Lower leg skin (tissue), 4 donors: ENCODE data around the gene BLTP1. TPM values are rescaled to one million over a fixed set of nuclear protein-coding genes. Genes with fewer than 3 reads are reported as not detected.
"Not testable (repeated sequence)": the region's sequence is repeated elsewhere in the genome, so short reads cannot be mapped to it uniquely, and the experiment has no call there.

ENCODE experiments used
- DNase-seq, 2 donors: peaks; one replicate each; pipeline ENCODE4 v3.0.0-alpha.2; 2019; ENCODE audit warnings: low spot score in 2 of 2
- H3K4me3 ChIP-seq: fragments of 200-600 bp; sonication (generic); 2 replicates; pipeline ENCODE4 v1.5.1; 2017; ENCODE audit warnings: mild to moderate bottlenecking, low read depth; ENCODE audit not compliant: poor library complexity, severe bottlenecking
- POLR2A ChIP-seq, 2 donors: fragments of 450-650 bp; IDR thresholded peaks; one replicate each; pipeline ENCODE4 v1.6.1; 2016 to 2017; ENCODE audit warnings: antibody characterized with exemption in 2 of 2, mild to moderate bottlenecking in 1 of 2, moderate library complexity in 1 of 2
- WGBS, 2 donors: methylation state at CpG; one replicate each; pipeline ENCODE4 v1.1.5; 2018; 5-methylcytosine and 5-hydroxymethylcytosine counted together
- intact Hi-C: fragments of 100-400 bp; cut with DNase I; formaldehyde crosslinking; loops from one replicate; pipeline ENCODE4 v1.15.0; 2023; ENCODE audit warnings: low total_unique reads
- total RNA-seq, 4 donors: library from RNA; depleted of rRNA; stranded (reverse); fragments of >200 nt; gene quantifications; one replicate each; pipeline ENCODE4 v1.1.0, GENCODE V29; 2016
- TF ChIP-seq, protein P1 (sequence below), 3 donors: fragments of 450-650 bp; IDR thresholded peaks; one replicate each; pipeline ENCODE4 v1.5.1; 2016; ENCODE audit warnings: antibody characterized with exemption in 3 of 3, mild to moderate bottlenecking in 3 of 3, moderate library complexity in 2 of 3

Gene BLTP1
- 10 to 100 TPM; 56.6 to 92.5 (median 72.8) TPM for total RNA-seq

GRCh38 chr4:122151982-122152710, at the start of gene BLTP1:
Gene BLTP1, plus strand, starts transcription at chr4:122152331. Its CDS starts 18,317 bp downstream, at chr4:122170648.
- TF ChIP-seq POLR2A (IDR thresholded peaks at IDR 0.05) = no peak
- TF ChIP-seq, protein P1, sequence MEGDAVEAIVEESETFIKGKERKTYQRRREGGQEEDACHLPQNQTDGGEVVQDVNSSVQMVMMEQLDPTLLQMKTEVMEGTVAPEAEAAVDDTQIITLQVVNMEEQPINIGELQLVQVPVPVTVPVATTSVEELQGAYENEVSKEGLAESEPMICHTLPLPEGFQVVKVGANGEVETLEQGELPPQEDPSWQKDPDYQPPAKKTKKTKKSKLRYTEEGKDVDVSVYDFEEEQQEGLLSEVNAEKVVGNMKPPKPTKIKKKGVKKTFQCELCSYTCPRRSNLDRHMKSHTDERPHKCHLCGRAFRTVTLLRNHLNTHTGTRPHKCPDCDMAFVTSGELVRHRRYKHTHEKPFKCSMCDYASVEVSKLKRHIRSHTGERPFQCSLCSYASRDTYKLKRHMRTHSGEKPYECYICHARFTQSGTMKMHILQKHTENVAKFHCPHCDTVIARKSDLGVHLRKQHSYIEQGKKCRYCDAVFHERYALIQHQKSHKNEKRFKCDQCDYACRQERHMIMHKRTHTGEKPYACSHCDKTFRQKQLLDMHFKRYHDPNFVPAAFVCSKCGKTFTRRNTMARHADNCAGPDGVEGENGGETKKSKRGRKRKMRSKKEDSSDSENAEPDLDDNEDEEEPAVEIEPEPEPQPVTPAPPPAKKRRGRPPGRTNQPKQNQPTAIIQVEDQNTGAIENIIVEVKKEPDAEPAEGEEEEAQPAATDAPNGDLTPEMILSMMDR (IDR thresholded peaks at IDR 0.05) = no peak
- H3K4me3 ChIP-seq = peak within 1 kb of the TSS; percentile 84
- peak; percentile 81 to 97 for DNase-seq
- WGBS, 2 donors = 0% methylated on average over 22 to 40 of the region's 53 CpGs
- intact Hi-C loops = no loop called here

DNA sequence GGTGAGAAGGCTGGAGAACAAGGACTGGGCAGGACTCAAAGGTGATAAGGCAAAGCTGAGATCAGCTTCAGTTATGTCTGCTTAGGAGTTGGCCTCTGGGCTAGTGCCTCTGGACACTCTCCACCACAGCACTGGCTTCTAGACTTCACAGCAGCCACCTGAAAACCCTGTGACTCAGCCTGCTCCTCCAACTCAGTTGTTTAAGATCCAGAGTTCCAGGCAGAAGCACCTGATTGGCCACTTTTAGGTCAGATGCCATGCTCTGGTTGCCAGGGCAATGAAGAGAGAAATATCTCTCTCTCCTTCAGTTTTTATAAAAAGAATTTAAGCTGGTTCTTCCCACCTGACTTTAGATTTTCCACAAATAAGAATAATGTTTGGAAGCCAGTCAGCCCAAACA, 47.9 kb upstream of the BLTP1 start:
- DNase-seq = no peak
- intact Hi-C loops = no loop called here
- TF ChIP-seq, protein P1 (IDR thresholded peaks at IDR 0.05) = no peak
- TF ChIP-seq POLR2A (IDR thresholded peaks at IDR 0.05) = no peak
- no peak overlapping the region for H3K4me3 ChIP-seq

DNA sequence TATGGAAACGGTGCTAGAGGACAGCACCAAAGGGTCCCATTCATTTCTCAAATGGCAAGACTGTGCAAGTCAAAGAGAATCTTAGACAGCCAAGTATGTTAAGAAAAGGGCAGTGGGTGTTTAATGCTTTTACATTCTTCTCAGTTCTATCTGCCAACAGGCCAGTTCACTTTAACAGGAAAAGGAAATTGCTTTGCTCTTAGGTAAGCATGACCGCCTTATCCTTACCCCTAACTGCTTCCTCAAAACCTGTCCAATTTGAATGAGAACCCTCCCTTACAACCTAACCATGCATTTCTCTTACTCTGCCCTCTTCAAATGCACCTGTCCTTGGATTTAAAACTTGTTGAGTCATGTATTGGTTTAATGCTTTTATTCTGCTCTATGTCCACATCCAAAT, 44.5 kb upstream of the BLTP1 start:
- H3K4me3 ChIP-seq = no peak overlapping the region
- no peak for TF ChIP-seq POLR2A (IDR thresholded peaks at IDR 0.05)
- TF ChIP-seq, protein P1 (IDR thresholded peaks at IDR 0.05) = no peak
- 66 to 68% methylated on average over 2 of the region's 2 CpGs for WGBS, 2 donors
- no peak for DNase-seq
- intact Hi-C loops = no loop called here

DNA sequence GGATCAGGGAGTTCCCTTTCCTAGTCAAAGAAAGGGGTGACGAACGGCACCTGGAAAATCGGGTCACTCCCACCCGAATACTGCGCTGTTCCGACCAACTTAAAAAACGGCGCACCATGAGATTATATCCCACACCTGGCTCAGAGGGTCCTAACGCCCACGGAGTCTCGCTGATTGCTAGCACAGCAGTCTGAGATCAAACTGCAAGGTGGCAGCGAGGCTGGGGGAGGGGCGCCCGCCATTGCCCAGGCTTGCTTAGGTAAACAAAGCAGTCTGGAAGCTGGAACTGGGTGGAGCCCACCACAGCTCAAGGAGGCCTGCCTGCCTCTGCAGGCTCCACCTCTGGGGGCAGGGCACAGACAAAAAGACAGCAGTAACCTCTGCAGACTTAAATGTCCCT, 41.8 kb upstream of the BLTP1 start:
- DNase-seq, H3K4me3 ChIP-seq, intact Hi-C loops: not testable (repeated sequence)
- 87 to 91% methylated on average over 14 of the region's 14 CpGs for WGBS, 2 donors

- intact Hi-C loops = no loop called here
- no peak for DNase-seq
- H3K4me3 ChIP-seq = no peak overlapping the region
- 58 to 72% methylated on average over 1 of the region's 1 CpG for WGBS, 2 donors
- TF ChIP-seq, protein P1 (IDR thresholded peaks at IDR 0.05) = no peak
- TF ChIP-seq POLR2A (IDR thresholded peaks at IDR 0.05) = no peak
These were observed 34.4 kb upstream of the BLTP1 start for GRCh38 chr4:122117743-122118142.

DNA sequence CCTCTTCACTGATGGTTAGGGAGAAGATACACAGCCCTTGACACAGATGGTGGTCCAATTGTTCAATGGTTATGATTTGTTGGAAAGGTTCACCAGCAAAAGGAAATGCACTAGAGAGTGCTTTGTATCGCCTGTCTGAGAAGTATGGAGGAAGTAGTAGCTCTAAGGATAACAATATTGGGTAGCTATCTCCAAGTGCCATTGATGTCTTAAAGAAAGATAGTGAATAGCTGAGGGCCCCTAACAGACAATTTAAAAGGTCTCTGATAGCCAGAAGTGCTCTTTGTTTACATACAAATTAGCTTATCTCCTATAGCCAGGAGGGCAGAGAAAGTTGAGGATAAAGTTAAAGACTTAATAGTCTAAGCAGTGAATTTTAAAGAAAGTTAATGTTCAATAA, 33.9 kb upstream of the BLTP1 start:
- no peak overlapping the region for H3K4me3 ChIP-seq
- intact Hi-C loops = no loop called here
- TF ChIP-seq, protein P1 (IDR thresholded peaks at IDR 0.05) = no peak
- no peak for TF ChIP-seq POLR2A (IDR thresholded peaks at IDR 0.05)
- WGBS, 2 donors = 75 to 82% methylated on average over 1 of the region's 1 CpG
- no peak for DNase-seq
